Naive B cell (primary cell): ENCODE measurements around the gene ATP9B. TPM values are rescaled to one million over a fixed set of nuclear protein-coding genes. Genes with fewer than 3 reads are reported as not detected.
A peak's percentile ranks its signal among the peaks of the same experiment; 100 is the strongest.

Source experiments
- ATAC-seq, 2 donors: fragments of 150-1000 bp; cut with Tn5 transposase; 2 replicates each; pipeline ENCODE4 v1.10.0; 2021; ENCODE audit warnings: low read depth in 2 of 2, mild to moderate bottlenecking in 2 of 2, moderate library complexity in 2 of 2
- DNase-seq: peaks from one replicate; pipeline ENCODE4 v3.0.0; 2022
- H3K27ac Mint-ChIP-seq, 6 donors: one replicate each; pipeline ENCODE4 v1.8.0; 2020 to 2022; ENCODE audit warnings: mild to moderate bottlenecking in 6 of 6, mixed read lengths in 6 of 6, moderate library complexity in 5 of 6, inconsistent platforms in 2 of 6
- H3K27me3 Mint-ChIP-seq, 3 donors: one replicate each; pipeline ENCODE4 v1.8.0; 2021 to 2022; ENCODE audit warnings: mixed read lengths in 3 of 3, mild to moderate bottlenecking in 1 of 3
- H3K36me3 Mint-ChIP-seq, 2 donors: one replicate each; pipeline ENCODE4 v1.8.0; 2020 to 2022; ENCODE audit warnings: mixed read lengths in 2 of 2, inconsistent platforms in 1 of 2, mild to moderate bottlenecking in 1 of 2
- H3K4me1 Mint-ChIP-seq, 3 donors: one replicate each; pipeline ENCODE4 v1.8.0; 2020 to 2022; ENCODE audit warnings: mixed read lengths in 3 of 3, inconsistent platforms in 1 of 3, mild to moderate bottlenecking in 1 of 3, moderate library complexity in 1 of 3
- H3K4me3 Mint-ChIP-seq, 8 donors: one replicate each; pipeline ENCODE4 v1.8.0; 2020 to 2022; ENCODE audit warnings: mild to moderate bottlenecking in 8 of 8, mixed read lengths in 8 of 8, moderate library complexity in 8 of 8, inconsistent platforms in 2 of 8
- H3K9me3 Mint-ChIP-seq, 7 donors: one replicate each; pipeline ENCODE4 v1.8.0; 2020 to 2022; ENCODE audit warnings: mixed read lengths in 7 of 7, mild to moderate bottlenecking in 5 of 7, inconsistent platforms in 2 of 7, moderate library complexity in 1 of 7
- polyA plus RNA-seq, 6 donors: library from polyadenylated mRNA; unstranded; fragments of 300-500 nt; fragmentation: Illumina TruSeq; gene quantifications; one replicate each; pipeline ENCODE4 v1.2.3, GENCODE V29; 2021; ENCODE audit warnings: low read depth in 6 of 6

Gene ATP9B
- polyA plus RNA-seq, 6 donors from 2014 or later = 14.7 to 27.6 (median 16.3) TPM

- no peak for DNase-seq
- Mint-ChIP-seq H3K36me3 (peaks cover 11 to 21% of the 10 kb centered on the region in 2 donors), H3K4me1 (peaks cover 3 to 9% (median 7%) of the 10 kb centered on the region in 3 donors), H3K27me3 (no peaks in the 10 kb centered on the region), H3K27ac (no peak overlapping the region), H3K9me3 (peaks cover 0 to 2% (median 0%) of the 10 kb centered on the region in 7 donors), H3K4me3 (no peak overlapping the region)
- no peak for ATAC-seq
Observed at GRCh38 chr18:79218605-79219190, 149.5 kb downstream of the ATP9B start.

GRCh38 chr18:79221136-79221535 is 151.9 kb downstream of the ATP9B start:
- no peak for DNase-seq
- peaks cover 7 to 8% (median 7%) of the 10 kb centered on the region in 3 donors for H3K4me1 Mint-ChIP-seq
- H3K4me3 Mint-ChIP-seq = no peak overlapping the region
- H3K27me3 Mint-ChIP-seq = no peaks in the 10 kb centered on the region
- peaks cover 11 to 26% of the 10 kb centered on the region in 2 donors for H3K36me3 Mint-ChIP-seq
- peak overlapping the region in 2 of 6 donors; percentile 34 to 82 for H3K27ac Mint-ChIP-seq
- peaks cover 0 to 2% (median 0%) of the 10 kb centered on the region in 7 donors for H3K9me3 Mint-ChIP-seq
- ATAC-seq = no peak

GRCh38 chr18:79222790-79223189 is 153.6 kb downstream of the ATP9B start:
- ATAC-seq = no peak
- peak overlapping the region in 1 of 6 donors; percentile 61 for H3K27ac Mint-ChIP-seq
- no peak for DNase-seq
- H3K9me3 Mint-ChIP-seq = no peaks in the 10 kb centered on the region
- peaks cover 7 to 11% (median 9%) of the 10 kb centered on the region in 3 donors for H3K4me1 Mint-ChIP-seq
- H3K4me3 Mint-ChIP-seq = no peak overlapping the region
- no peaks in the 10 kb centered on the region for H3K27me3 Mint-ChIP-seq
- H3K36me3 Mint-ChIP-seq = peaks cover 8 to 20% of the 10 kb centered on the region in 2 donors

DNA sequence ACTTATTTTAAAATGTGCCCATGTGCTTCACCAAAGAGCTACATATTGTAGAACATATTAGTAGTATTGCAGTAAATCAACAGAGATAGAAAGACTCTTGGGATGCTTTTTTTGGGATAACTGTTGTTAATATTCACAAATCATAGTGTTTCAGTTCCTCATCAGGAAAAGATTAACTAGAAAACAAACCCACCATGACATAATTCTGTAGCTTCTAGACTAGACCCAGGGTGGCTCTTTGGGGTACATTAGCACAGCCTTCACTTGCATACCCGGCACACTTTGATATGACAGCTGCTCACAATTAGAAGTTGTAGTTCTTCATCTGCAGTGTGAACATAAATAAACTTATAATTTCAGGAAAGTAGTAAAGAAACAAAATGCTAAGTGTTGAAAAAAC is 154.2 kb downstream of the ATP9B start:
- Mint-ChIP-seq H3K4me3 (no peak overlapping the region), H3K9me3 (no peaks in the 10 kb centered on the region), H3K4me1 (peaks cover 7 to 11% (median 7%) of the 10 kb centered on the region in 3 donors), H3K27me3 (no peaks in the 10 kb centered on the region), H3K27ac (no peak overlapping the region), H3K36me3 (peaks cover 13 to 16% of the 10 kb centered on the region in 2 donors)
- DNase-seq (no peak), ATAC-seq (no peak)

DNA sequence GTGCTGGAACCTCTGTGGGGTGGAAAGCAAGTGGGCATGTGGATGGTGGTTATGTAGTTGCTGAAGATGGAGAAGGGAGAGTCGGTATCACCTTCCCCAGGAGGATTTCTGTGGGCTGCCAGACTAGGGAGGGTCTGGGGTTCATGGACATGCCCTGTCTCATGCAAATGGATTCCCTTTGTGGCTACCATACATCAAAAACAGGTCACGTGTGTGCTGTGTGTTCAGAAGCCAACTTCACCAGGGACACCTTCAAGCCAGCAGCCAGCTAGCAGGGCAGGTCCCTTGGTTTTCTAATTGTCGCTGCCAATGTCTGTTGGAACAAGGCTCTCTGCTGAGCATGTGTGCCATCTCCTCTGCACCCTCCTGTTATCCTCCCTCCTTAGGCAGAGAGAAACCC is 155.2 kb downstream of the ATP9B start:
- no peak for ATAC-seq
- H3K4me3 Mint-ChIP-seq = no peak overlapping the region

GRCh38 chr18:79227621-79228020 is 158.4 kb downstream of the ATP9B start:
- DNase-seq (no peak), ATAC-seq (no peak)
- Mint-ChIP-seq H3K27me3 (no peaks in the 10 kb centered on the region), H3K36me3 (peaks cover 5 to 11% of the 10 kb centered on the region in 2 donors), H3K27ac (peak overlapping the region in 1 of 6 donors; percentile 25), H3K9me3 (no peaks in the 10 kb centered on the region), H3K4me1 (peaks cover 3 to 6% (median 6%) of the 10 kb centered on the region in 3 donors), H3K4me3 (no peak overlapping the region)

More for the DNA sequence above, 155.2 kb downstream of the ATP9B start:
- H3K9me3 Mint-ChIP-seq = no peaks in the 10 kb centered on the region
- no peaks in the 10 kb centered on the region for H3K27me3 Mint-ChIP-seq
- H3K36me3 Mint-ChIP-seq = peaks cover 11 to 14% of the 10 kb centered on the region in 2 donors
- H3K4me1 Mint-ChIP-seq = peaks cover 6 to 11% (median 7%) of the 10 kb centered on the region in 3 donors
- DNase-seq = no peak
- H3K27ac Mint-ChIP-seq = peak overlapping the region in 1 of 6 donors; percentile 11

DNA sequence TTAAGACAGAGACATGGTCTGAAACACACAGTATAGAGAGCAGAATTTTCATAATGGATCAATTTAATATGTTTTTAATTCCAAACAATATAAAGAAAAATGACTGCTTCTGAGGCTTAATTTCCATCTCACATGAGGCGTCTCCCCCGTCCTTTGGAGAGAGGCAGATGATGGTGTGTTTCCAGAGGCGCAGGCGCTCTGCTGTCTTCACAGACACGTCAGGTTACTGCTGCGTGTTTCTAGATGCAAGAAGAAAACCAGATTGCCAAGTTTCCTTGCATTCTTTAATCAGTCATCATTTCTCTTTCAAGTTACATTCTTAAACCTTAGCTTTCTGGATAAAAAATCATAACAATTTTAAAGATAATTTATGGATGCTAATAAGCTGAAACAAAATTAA is 160.2 kb downstream of the ATP9B start:
- Mint-ChIP-seq H3K27ac (no peak overlapping the region), H3K4me1 (peaks cover 0 to 9% (median 6%) of the 10 kb centered on the region in 3 donors), H3K9me3 (no peaks in the 10 kb centered on the region), H3K36me3 (peaks cover 5 to 11% of the 10 kb centered on the region in 2 donors), H3K27me3 (no peaks in the 10 kb centered on the region), H3K4me3 (no peak overlapping the region)
- ATAC-seq (no peak), DNase-seq (no peak)

DNA sequence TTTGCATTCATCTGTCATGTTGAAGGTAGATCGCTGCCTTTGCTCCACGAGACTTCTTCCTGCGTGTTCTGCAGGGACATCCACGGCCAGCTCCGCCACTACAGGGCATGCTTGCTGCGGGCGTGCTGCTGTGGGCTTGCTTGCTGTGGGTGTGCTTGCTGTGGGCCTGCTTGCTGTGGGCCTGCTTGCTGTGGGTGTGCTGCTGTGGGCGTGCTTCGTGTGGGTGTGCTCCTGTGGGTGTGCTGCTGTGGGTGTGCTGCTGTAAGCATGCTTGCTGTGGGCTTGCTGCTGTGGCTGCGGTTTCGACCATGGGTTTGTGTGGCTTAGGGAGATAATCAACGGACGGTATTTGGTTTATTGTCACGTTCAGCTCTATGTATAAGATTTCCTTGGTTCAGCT is 165.2 kb downstream of the ATP9B start:
- Mint-ChIP-seq H3K27me3 (no peaks in the 10 kb centered on the region), H3K27ac (no peak overlapping the region), H3K4me3 (no peak overlapping the region), H3K9me3 (peaks cover 0 to 2% (median 0%) of the 10 kb centered on the region in 7 donors), H3K36me3 (peaks cover 8 to 10% of the 10 kb centered on the region in 2 donors), H3K4me1 (peaks cover 0 to 4% (median 3%) of the 10 kb centered on the region in 3 donors)
- no peak for ATAC-seq
- no peak for DNase-seq

- Mint-ChIP-seq H3K27ac (no peak overlapping the region), H3K9me3 (peaks cover 0 to 2% (median 0%) of the 10 kb centered on the region in 7 donors), H3K36me3 (peaks cover 8 to 11% of the 10 kb centered on the region in 2 donors), H3K4me3 (no peak overlapping the region), H3K4me1 (peaks cover 4 to 13% (median 11%) of the 10 kb centered on the region in 3 donors), H3K27me3 (no peaks in the 10 kb centered on the region)
- DNase-seq (no peak), ATAC-seq (no peak)
Observed at GRCh38 chr18:79239631-79240030, 170.4 kb downstream of the ATP9B start.

DNA sequence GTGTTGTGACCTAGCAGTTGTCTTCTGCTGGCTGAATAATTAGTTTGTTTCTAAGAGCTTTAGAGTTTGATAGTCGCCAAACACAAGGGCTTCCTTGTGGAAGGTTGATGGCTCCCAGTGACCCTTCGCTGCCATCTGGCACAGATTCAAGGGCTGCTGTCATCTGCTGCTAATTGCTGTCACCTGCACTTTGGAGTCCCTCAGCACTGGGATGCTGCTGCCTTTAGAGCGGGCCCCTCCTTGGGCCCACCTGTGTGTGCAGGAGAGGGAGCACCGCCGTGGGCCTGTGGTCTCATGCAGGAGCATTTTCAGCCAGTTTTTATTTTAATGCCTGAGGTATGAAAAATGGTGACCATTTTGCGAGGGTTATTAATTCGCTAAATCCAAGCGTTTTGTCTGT is 172.6 kb downstream of the ATP9B start:
- peaks cover 0 to 2% (median 0%) of the 10 kb centered on the region in 7 donors for H3K9me3 Mint-ChIP-seq
- H3K4me1 Mint-ChIP-seq = peaks cover 9 to 17% (median 16%) of the 10 kb centered on the region in 3 donors
- peak overlapping the region in 1 of 6 donors; percentile 28 for H3K27ac Mint-ChIP-seq
- H3K4me3 Mint-ChIP-seq = no peak overlapping the region
- no peaks in the 10 kb centered on the region for H3K27me3 Mint-ChIP-seq
- peaks cover 8 to 11% of the 10 kb centered on the region in 2 donors for H3K36me3 Mint-ChIP-seq
- no peak for DNase-seq
- ATAC-seq = no peak

- no peaks in the 10 kb centered on the region for H3K27me3 Mint-ChIP-seq
- no peak overlapping the region for H3K27ac Mint-ChIP-seq
- H3K36me3 Mint-ChIP-seq = peaks cover 8 to 11% of the 10 kb centered on the region in 2 donors
- ATAC-seq = no peak
- H3K9me3 Mint-ChIP-seq = peaks cover 0 to under 1% (median 0%) of the 10 kb centered on the region in 7 donors
- H3K4me1 Mint-ChIP-seq = peaks cover 10 to 17% (median 16%) of the 10 kb centered on the region in 3 donors
- no peak overlapping the region for H3K4me3 Mint-ChIP-seq
- no peak for DNase-seq
Observed at GRCh38 chr18:79242246-79242645, 173.1 kb downstream of the ATP9B start.

DNA sequence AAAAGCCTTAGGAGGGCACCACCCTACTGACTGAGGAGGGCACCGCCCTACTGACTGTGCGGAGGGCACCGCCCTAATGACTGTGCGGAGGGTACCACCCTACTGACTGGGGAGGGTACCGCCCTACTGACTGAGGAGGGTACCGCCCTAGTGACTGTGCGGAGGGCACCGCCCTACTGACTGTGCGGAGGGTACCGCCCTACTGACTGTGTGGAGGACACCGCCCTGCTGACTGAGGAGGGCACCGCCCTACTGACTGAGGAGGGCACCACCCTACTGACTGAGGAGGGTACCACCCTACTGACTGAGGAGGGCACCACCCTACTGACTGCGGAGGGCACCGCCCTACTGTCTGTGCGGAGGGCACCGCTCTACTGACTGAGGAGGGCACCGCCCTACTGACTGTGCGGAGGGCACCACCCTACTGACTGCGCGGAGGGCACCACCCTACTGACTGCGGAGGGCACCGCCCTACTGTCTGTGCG is 176.4 kb downstream of the ATP9B start:
- ATAC-seq (no peak), DNase-seq (no peak)
- no peaks in the 10 kb centered on the region for H3K27me3 Mint-ChIP-seq
- no peaks in the 10 kb centered on the region for H3K36me3 Mint-ChIP-seq
- no peak overlapping the region for H3K4me3 Mint-ChIP-seq
- H3K4me1 Mint-ChIP-seq = peaks cover 11 to 16% (median 14%) of the 10 kb centered on the region in 3 donors
- no peaks in the 10 kb centered on the region for H3K9me3 Mint-ChIP-seq
- no peak overlapping the region for H3K27ac Mint-ChIP-seq

GRCh38 chr18:79246309-79247108 is 177.3 kb downstream of the ATP9B start:
- Mint-ChIP-seq H3K27ac (peak overlapping the region in 2 of 6 donors; percentile 88 to 96), H3K27me3 (no peaks in the 10 kb centered on the region), H3K36me3 (no peaks in the 10 kb centered on the region), H3K4me3 (peak overlapping the region in 4 of 8 donors; percentile 11 to 29 (median 17)), H3K9me3 (no peaks in the 10 kb centered on the region), H3K4me1 (peaks cover 14 to 16% (median 16%) of the 10 kb centered on the region in 3 donors)
- ATAC-seq (peak; percentile 84 to 96), DNase-seq (peak; percentile 40)
